ENCODE measurements around the gene AP4B1.

GRCh38 chr1:113881661-113882060 lies 22.9 kb downstream of the AP4B1 start:
- no peak for TF ChIP-seq EP300 (conservative IDR thresholded peaks at IDR 0.05; ENCODE audit: poor library complexity, severe bottlenecking)
- no peak for TF ChIP-seq REST (IDR thresholded peaks at IDR 0.05; ENCODE audit: borderline replicate concordance)

All from neural cell (in vitro differentiated cells).